ENCODE results near the gene TMEM37. TPM values are rescaled to one million over a fixed set of nuclear protein-coding genes. Genes with fewer than 3 reads are reported as not detected.

Gene TMEM37
- polyA plus RNA-seq, 1 of the 3 experiments (the other 2 are of a cell fraction) = 0.25 TPM

DNA sequence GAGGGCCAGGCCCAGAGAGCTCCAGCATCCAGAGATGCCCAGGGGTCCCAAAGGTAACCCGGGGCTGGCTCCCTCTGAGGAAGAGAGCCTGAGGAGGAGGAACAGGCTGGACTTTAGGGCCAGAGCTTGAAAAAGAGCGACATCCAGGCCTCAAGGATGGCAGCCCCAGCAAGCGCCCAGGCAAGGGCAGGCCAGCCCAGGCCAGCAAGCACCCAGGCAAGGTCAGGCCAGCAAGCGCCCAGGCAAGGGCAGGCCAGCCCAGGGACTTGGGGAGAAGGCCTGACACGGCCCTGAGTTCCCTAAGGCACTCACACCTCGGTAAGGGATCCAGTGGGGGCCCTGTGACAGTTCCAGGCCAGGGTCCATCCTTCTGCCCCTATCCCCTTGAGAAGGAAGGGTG is 34.5 kb upstream of the TMEM37 start (continued):
- TF ChIP-seq, protein P1, sequence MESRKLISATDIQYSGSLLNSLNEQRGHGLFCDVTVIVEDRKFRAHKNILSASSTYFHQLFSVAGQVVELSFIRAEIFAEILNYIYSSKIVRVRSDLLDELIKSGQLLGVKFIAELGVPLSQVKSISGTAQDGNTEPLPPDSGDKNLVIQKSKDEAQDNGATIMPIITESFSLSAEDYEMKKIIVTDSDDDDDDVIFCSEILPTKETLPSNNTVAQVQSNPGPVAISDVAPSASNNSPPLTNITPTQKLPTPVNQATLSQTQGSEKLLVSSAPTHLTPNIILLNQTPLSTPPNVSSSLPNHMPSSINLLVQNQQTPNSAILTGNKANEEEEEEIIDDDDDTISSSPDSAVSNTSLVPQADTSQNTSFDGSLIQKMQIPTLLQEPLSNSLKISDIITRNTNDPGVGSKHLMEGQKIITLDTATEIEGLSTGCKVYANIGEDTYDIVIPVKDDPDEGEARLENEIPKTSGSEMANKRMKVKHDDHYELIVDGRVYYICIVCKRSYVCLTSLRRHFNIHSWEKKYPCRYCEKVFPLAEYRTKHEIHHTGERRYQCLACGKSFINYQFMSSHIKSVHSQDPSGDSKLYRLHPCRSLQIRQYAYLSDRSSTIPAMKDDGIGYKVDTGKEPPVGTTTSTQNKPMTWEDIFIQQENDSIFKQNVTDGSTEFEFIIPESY (IDR thresholded peaks at IDR 0.05; ENCODE audit: borderline replicate concordance, low read depth) = no peak

DNA sequence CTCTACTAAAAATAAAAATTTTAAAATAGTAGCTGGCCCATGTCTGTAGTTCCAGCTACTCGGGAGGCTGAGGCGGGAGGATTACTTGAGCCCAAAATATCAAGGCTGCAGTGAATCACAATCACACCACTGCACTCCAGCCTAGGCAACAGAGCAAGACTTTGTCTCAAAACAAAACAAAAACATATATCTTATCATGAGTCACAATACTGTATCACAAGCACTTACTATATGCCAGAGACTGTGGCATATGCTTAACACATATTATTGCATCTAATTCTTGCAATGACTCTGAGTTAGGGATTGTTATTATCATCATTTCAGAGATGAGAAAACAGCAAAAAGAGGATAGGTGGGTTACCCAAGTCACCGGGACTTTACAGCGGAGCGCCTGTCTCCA is 29.5 kb upstream of the TMEM37 start:
- H4K20me1 ChIP-seq (ENCODE audit: insufficient read depth) = no peaks in the 10 kb centered on the region
- no peak overlapping the region for H3K27ac ChIP-seq (ENCODE audit: low read depth in 2 of 2, low read length in 1 of 2)
- H3K4me1 ChIP-seq (ENCODE audit: control insufficient read depth in 1 of 2, insufficient read depth in 2 of 2, low read depth in 1 of 2, low read length in 1 of 2) = no peaks in the 10 kb centered on the region
- H3K9me2 ChIP-seq = no peaks in the 10 kb centered on the region
- WGBS (ENCODE audit: low lambda C conversion rate) = 83% methylated on average over 5 of the region's 5 CpGs
- no peaks in the 10 kb centered on the region for H3K79me2 ChIP-seq (ENCODE audit: insufficient read depth)
- no peaks in the 10 kb centered on the region; the same call in 1 of the 2 replicates for H3K27me3 ChIP-seq (ENCODE audit: insufficient read depth)
- ChIA-PET POLR2A (no interaction called here), CTCF (no interaction called here)
- no peak overlapping the region for H2AFZ ChIP-seq (ENCODE audit: low read depth)
- H3K4me2 ChIP-seq = no peak overlapping the region
- no peak for DNase-seq
- no peak overlapping the region for H3K4me3 ChIP-seq (ENCODE audit: low read depth in 2 of 2, low read length in 1 of 2)
- H3K9me3 ChIP-seq = no peaks in the 10 kb centered on the region
- no peaks in the 10 kb centered on the region for H3K36me3 ChIP-seq (replicated peaks in 1 of 2; ENCODE audit: control insufficient read depth in 1 of 2, insufficient read depth in 2 of 2, low read length in 1 of 2)
- H3K9ac ChIP-seq = no peak overlapping the region
- H3F3A ChIP-seq (replicated peaks; ENCODE audit: insufficient read depth) = no peaks in the 10 kb centered on the region
- TF ChIP-seq, protein P2, sequence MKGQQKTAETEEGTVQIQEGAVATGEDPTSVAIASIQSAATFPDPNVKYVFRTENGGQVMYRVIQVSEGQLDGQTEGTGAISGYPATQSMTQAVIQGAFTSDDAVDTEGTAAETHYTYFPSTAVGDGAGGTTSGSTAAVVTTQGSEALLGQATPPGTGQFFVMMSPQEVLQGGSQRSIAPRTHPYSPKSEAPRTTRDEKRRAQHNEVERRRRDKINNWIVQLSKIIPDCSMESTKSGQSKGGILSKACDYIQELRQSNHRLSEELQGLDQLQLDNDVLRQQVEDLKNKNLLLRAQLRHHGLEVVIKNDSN (IDR thresholded peaks at IDR 0.05; ENCODE audit: borderline replicate concordance, low read depth) = no peak
- TF ChIP-seq, protein P3, sequence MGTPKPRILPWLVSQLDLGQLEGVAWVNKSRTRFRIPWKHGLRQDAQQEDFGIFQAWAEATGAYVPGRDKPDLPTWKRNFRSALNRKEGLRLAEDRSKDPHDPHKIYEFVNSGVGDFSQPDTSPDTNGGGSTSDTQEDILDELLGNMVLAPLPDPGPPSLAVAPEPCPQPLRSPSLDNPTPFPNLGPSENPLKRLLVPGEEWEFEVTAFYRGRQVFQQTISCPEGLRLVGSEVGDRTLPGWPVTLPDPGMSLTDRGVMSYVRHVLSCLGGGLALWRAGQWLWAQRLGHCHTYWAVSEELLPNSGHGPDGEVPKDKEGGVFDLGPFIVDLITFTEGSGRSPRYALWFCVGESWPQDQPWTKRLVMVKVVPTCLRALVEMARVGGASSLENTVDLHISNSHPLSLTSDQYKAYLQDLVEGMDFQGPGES (IDR thresholded peaks at IDR 0.05; ENCODE audit: low read depth, low read length) = no peak
- TF ChIP-seq, protein P4, sequence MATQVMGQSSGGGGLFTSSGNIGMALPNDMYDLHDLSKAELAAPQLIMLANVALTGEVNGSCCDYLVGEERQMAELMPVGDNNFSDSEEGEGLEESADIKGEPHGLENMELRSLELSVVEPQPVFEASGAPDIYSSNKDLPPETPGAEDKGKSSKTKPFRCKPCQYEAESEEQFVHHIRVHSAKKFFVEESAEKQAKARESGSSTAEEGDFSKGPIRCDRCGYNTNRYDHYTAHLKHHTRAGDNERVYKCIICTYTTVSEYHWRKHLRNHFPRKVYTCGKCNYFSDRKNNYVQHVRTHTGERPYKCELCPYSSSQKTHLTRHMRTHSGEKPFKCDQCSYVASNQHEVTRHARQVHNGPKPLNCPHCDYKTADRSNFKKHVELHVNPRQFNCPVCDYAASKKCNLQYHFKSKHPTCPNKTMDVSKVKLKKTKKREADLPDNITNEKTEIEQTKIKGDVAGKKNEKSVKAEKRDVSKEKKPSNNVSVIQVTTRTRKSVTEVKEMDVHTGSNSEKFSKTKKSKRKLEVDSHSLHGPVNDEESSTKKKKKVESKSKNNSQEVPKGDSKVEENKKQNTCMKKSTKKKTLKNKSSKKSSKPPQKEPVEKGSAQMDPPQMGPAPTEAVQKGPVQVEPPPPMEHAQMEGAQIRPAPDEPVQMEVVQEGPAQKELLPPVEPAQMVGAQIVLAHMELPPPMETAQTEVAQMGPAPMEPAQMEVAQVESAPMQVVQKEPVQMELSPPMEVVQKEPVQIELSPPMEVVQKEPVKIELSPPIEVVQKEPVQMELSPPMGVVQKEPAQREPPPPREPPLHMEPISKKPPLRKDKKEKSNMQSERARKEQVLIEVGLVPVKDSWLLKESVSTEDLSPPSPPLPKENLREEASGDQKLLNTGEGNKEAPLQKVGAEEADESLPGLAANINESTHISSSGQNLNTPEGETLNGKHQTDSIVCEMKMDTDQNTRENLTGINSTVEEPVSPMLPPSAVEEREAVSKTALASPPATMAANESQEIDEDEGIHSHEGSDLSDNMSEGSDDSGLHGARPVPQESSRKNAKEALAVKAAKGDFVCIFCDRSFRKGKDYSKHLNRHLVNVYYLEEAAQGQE (IDR thresholded peaks at IDR 0.05; ENCODE audit: low read depth, low read length) = no peak
- no peak for TF ChIP-seq NFIC (IDR thresholded peaks at IDR 0.05; ENCODE audit: borderline replicate concordance)
- no peak for TF ChIP-seq TCF12 (IDR thresholded peaks at IDR 0.05)
- TF ChIP-seq, protein P5, sequence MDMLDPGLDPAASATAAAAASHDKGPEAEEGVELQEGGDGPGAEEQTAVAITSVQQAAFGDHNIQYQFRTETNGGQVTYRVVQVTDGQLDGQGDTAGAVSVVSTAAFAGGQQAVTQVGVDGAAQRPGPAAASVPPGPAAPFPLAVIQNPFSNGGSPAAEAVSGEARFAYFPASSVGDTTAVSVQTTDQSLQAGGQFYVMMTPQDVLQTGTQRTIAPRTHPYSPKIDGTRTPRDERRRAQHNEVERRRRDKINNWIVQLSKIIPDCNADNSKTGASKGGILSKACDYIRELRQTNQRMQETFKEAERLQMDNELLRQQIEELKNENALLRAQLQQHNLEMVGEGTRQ (IDR thresholded peaks at IDR 0.05; ENCODE audit: borderline replicate concordance, low read depth, low read length) = no peak
- TF ChIP-seq, protein P6, sequence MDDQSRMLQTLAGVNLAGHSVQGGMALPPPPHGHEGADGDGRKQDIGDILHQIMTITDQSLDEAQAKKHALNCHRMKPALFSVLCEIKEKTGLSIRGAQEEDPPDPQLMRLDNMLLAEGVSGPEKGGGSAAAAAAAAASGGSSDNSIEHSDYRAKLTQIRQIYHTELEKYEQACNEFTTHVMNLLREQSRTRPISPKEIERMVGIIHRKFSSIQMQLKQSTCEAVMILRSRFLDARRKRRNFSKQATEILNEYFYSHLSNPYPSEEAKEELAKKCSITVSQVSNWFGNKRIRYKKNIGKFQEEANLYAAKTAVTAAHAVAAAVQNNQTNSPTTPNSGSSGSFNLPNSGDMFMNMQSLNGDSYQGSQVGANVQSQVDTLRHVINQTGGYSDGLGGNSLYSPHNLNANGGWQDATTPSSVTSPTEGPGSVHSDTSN (IDR thresholded peaks at IDR 0.05) = no peak
- TF ChIP-seq SMC3 (IDR thresholded peaks at IDR 0.05; ENCODE audit: low read depth, low read length) = no peak
- TF ChIP-seq FOXM1 (IDR thresholded peaks at IDR 0.05; ENCODE audit: low read depth) = no peak
- no peak for TF ChIP-seq EZH2phosphoT487 (IDR thresholded peaks at IDR 0.05; ENCODE audit: borderline replicate concordance, low read depth)
- TF ChIP-seq, protein P1 (IDR thresholded peaks at IDR 0.05; ENCODE audit: borderline replicate concordance, low read depth) = no peak
- TF ChIP-seq MXI1 (IDR thresholded peaks at IDR 0.05; ENCODE audit: low read depth, low read length) = no peak
- TF ChIP-seq RAD21 (IDR thresholded peaks at IDR 0.05; ENCODE audit: low read length) = no peak
- TF ChIP-seq SIN3A (IDR thresholded peaks at IDR 0.05; ENCODE audit: borderline replicate concordance, low read depth, low read length) = no peak

All from SK-N-SH (cell line).